ENCODE data around the gene CD99. TPM values are rescaled to one million over a fixed set of nuclear protein-coding genes. Genes with fewer than 3 reads are reported as not detected.

Gene CD99
- total and polyA plus RNA-seq, 11 donors = 216 to 477 (median 276) TPM

DNA sequence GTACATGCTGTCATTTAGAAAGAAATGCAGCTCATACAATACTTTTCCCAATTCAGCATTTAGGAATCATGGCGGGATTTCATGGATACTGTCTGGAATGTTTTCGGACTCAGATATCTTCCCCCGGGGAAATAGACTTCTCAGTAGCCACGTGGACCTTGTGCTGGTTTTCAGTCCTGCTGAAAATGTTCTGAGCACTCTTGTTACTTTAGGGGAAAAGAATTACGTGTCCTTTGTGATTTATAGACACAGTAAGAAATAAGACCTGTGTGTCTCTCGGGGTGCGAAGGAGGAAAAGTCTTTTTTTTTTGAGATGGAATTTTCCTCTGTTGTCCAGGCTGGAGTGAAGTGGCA lies 3.8 kb downstream of the CD99 start:
- Histone ChIP-seq H3K4me1 (peaks cover 16 to 85% (median 69%) of the 10 kb centered on the region in 12 donors), H3K36me3 (peaks cover 0 to 14% (median 6%) of the 10 kb centered on the region in 9 donors), H3K27ac (peak overlapping the region in 5 of 12 donors; percentile 17 to 96 (median 59)), H3K4me3 (peak overlapping the region in 3 of 12 donors; percentile 83 to 95 (median 94)), H3K9me3 (no peaks in the 10 kb centered on the region), H3K27me3 (no peaks in the 10 kb centered on the region)
- no peak for ATAC-seq
- whole genome bisulfite sequencing, 4 donors = 50 to 69% (median 50%) methylated on average over 7 of the region's 7 CpGs
- DNase-seq = no peak
- TF ChIP-seq POLR2A (IDR thresholded peaks at IDR 0.05) = no peak
- TF ChIP-seq, protein P1, sequence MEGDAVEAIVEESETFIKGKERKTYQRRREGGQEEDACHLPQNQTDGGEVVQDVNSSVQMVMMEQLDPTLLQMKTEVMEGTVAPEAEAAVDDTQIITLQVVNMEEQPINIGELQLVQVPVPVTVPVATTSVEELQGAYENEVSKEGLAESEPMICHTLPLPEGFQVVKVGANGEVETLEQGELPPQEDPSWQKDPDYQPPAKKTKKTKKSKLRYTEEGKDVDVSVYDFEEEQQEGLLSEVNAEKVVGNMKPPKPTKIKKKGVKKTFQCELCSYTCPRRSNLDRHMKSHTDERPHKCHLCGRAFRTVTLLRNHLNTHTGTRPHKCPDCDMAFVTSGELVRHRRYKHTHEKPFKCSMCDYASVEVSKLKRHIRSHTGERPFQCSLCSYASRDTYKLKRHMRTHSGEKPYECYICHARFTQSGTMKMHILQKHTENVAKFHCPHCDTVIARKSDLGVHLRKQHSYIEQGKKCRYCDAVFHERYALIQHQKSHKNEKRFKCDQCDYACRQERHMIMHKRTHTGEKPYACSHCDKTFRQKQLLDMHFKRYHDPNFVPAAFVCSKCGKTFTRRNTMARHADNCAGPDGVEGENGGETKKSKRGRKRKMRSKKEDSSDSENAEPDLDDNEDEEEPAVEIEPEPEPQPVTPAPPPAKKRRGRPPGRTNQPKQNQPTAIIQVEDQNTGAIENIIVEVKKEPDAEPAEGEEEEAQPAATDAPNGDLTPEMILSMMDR (IDR thresholded peaks at IDR 0.05) = no peak
- intact Hi-C loops (cut with DNase I) = loop anchor here in 2 of 10 donors (10.0 kb wide), 2 partner anchors 50 to 200 kb away; no protein-coding TSS in a partner anchor

DNA sequence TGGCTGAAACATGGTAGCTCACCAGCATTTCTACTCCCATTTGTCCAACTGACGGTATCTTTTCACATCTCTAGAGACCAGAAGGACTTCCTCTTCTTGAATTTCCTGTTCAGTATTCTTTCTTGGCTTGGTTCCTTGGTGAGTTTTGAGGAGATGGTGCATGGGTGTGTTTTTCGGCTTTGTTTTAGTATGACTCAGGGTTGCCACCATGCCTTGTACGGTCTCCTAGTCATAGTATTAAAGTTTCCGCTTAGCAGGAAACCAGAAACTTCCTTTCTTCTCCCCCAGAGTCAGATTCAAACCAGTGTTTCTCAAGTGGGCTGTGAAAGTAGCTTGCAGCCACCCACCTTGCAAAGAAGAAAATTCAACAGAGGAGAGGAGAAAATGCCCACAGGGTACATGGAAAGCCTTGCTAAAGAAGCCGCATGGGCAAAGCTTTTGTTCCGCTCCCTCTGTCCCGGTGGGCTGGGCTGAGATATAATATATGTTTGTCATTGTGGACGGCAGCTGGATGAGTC lies 5.7 kb downstream of the CD99 start:
- no peaks in the 10 kb centered on the region for H3K27me3 ChIP-seq
- intact Hi-C loops (cut with DNase I) = loop anchor here in 2 of 10 donors (10.0 kb wide), 2 partner anchors 48 to 202 kb away; no protein-coding TSS in a partner anchor
- TF ChIP-seq, protein P1 (IDR thresholded peaks at IDR 0.05) = no peak
- TF ChIP-seq POLR2A (IDR thresholded peaks at IDR 0.05) = no peak
- DNase-seq = peak in 1 of 5 donors; percentile 26
- H3K36me3 ChIP-seq = peaks cover 0 to 21% (median 8%) of the 10 kb centered on the region in 9 donors
- peak overlapping the region in 9 of 12 donors; percentile 19 to 63 (median 48) for H3K27ac ChIP-seq
- peaks cover 16 to 95% (median 79%) of the 10 kb centered on the region in 12 donors for H3K4me1 ChIP-seq
- peak overlapping the region in 4 of 12 donors; percentile 2 to 13 (median 12) for H3K4me3 ChIP-seq
- 46 to 59% (median 55%) methylated on average over 8 of the region's 8 CpGs for WGBS, 4 donors
- no peaks in the 10 kb centered on the region for H3K9me3 ChIP-seq
- peak in 3 of 4 donors; percentile 35 to 58 (median 39) for ATAC-seq

DNA sequence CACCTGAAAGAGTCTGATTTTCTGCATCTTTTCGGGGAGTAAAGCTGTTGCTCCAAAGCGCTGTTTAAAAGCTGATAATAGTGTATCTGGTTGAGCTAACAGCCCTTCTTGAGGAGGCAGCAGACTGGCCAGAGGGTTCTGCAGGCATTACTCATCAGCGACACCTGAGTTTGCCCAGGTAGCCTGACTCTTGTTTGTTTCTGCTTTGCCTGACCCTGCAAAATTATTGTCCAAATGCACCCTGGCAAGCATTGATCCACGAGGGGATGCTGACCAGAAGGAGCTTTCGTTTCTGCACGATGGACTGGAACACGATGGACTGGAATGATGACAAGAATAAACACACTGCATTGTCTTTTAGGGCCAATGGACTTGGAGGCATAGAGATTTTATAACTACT lies 6.2 kb downstream of the CD99 start:
- TF ChIP-seq POLR2A (IDR thresholded peaks at IDR 0.05) = no peak
- TF ChIP-seq, protein P1 (IDR thresholded peaks at IDR 0.05) = no peak
- no peaks in the 10 kb centered on the region for H3K9me3 ChIP-seq
- H3K27ac ChIP-seq = peak overlapping the region in 8 of 12 donors; percentile 34 to 63 (median 50)
- H3K27me3 ChIP-seq = no peaks in the 10 kb centered on the region
- peaks cover 0 to 21% (median 8%) of the 10 kb centered on the region in 9 donors for H3K36me3 ChIP-seq
- ATAC-seq (no peak), DNase-seq (peak in 1 of 5 donors; percentile 21)
- peak overlapping the region in 5 of 12 donors; percentile 2 to 17 (median 13) for H3K4me3 ChIP-seq
- peaks cover 18 to 99% (median 84%) of the 10 kb centered on the region in 12 donors for H3K4me1 ChIP-seq
- intact Hi-C loops (cut with DNase I) = loop anchor here in 2 of 10 donors (10.0 kb wide), 2 partner anchors 47 to 203 kb away; no protein-coding TSS in a partner anchor
- WGBS, 4 donors = 31 to 54% (median 48%) methylated on average over 7 of the region's 7 CpGs

GRCh38 chrX:2697741-2698299 lies 6.7 kb downstream of the CD99 start:
- no peaks in the 10 kb centered on the region for H3K9me3 ChIP-seq
- TF ChIP-seq, protein P1 (IDR thresholded peaks at IDR 0.05) = no peak
- TF ChIP-seq POLR2A (IDR thresholded peaks at IDR 0.05) = no peak
- peaks cover 0 to 21% (median 8%) of the 10 kb centered on the region in 9 donors for H3K36me3 ChIP-seq
- peaks cover 18 to 98% (median 86%) of the 10 kb centered on the region in 12 donors for H3K4me1 ChIP-seq
- DNase-seq = peak in 1 of 5 donors; percentile 5
- H3K27ac ChIP-seq = peak overlapping the region in 5 of 12 donors; percentile 34 to 63 (median 56)
- no peaks in the 10 kb centered on the region for H3K27me3 ChIP-seq
- WGBS, 4 donors = 59 to 75% (median 63%) methylated on average over 9 of the region's 9 CpGs
- H3K4me3 ChIP-seq = peak overlapping the region in 3 of 12 donors; percentile 10 to 17 (median 14)
- ATAC-seq = no peak
- intact Hi-C loops (cut with DNase I) = loop anchor here in 2 of 10 donors (10.0 kb wide), 2 partner anchors 47 to 203 kb away; no protein-coding TSS in a partner anchor
